Left ventricle myocardium superior (tissue), 1 donor: Measurements from ENCODE around the gene NFE2L1. TPM values are rescaled to one million over a fixed set of nuclear protein-coding genes. Genes with fewer than 3 reads are reported as not detected.

Source experiments
- ATAC-seq: fragments of 200-7000 bp; cut with Tn5 transposase; one replicate; pipeline ENCODE4 v1.9.1; 2020; ENCODE audit warnings: mild to moderate bottlenecking, moderate library complexity
- DNase-seq: peaks from one replicate; pipeline ENCODE4 v3.0.0-alpha.2; 2020
- intact Hi-C: fragments of 100-400 bp; cut with micrococcal nuclease; formaldehyde crosslinking; loops from one replicate; pipeline ENCODE4 v1.11.0; 2022
- total RNA-seq: library from RNA; stranded (reverse); fragmentation: NEBNext Ultra II Directional; extraction: Animal tissue kit (Norgen Biotek cat#: 25700); gene quantifications from one replicate; pipeline ENCODE4 v1.2.1, GENCODE V29; 2021
- donor health status: DM: no; HTN: yes; CAD: no; lungs with severe emphysema.

The NFE2L1 gene
- total RNA-seq, 1 donor from 2014 or later: 886 TPM

- intact Hi-C loops: no loop called here
- DNase-seq: no peak
- no peak for ATAC-seq
These were observed 9.5 kb upstream of the NFE2L1 start for GRCh38 chr17:48038687-48039086.

GRCh38 chr17:48043176-48043575 lies 5.0 kb upstream of the NFE2L1 start:
- ATAC-seq (no peak), DNase-seq (no peak)
- intact Hi-C loops: no loop called here

GRCh38 chr17:48044851-48045250 lies 3.3 kb upstream of the NFE2L1 start:
- intact Hi-C loops: no loop called here
- no peak for ATAC-seq
- no peak for DNase-seq

- DNase-seq (no peak), ATAC-seq (no peak)
- intact Hi-C loops: no loop called here
These were observed 2.7 kb upstream of the NFE2L1 start for GRCh38 chr17:48045316-48046001.

- DNase-seq: no peak
- intact Hi-C loops: no loop called here
- no peak for ATAC-seq
These were observed 1.9 kb upstream of the NFE2L1 start for GRCh38 chr17:48046296-48046695.

- ATAC-seq (no peak), DNase-seq (no peak)
- intact Hi-C loops: no loop called here
These were observed 932 bp upstream of the NFE2L1 start for GRCh38 chr17:48047113-48047740.

GRCh38 chr17:48048384-48049126 lies 396 bp downstream of the NFE2L1 start:
- DNase-seq: peak; percentile 95
- ATAC-seq: peak; percentile 72
- intact Hi-C loops: no loop called here

- peak; percentile 57 for DNase-seq
- no peak for ATAC-seq
- intact Hi-C loops: no loop called here
These were observed 3.1 kb downstream of the NFE2L1 start for GRCh38 chr17:48051283-48051682.

GRCh38 chr17:48051706-48052486 lies 3.7 kb downstream of the NFE2L1 start:
- DNase-seq (peak; percentile 77), ATAC-seq (peak; percentile 36)
- intact Hi-C loops: no loop called here

- ATAC-seq: peak; percentile 57
- intact Hi-C loops: no loop called here
These were observed 5.0 kb downstream of the NFE2L1 start for GRCh38 chr17:48052956-48053757.

GRCh38 chr17:48053758-48054237 lies 5.6 kb downstream of the NFE2L1 start:
- no peak for ATAC-seq
- no peak for DNase-seq
- intact Hi-C loops: no loop called here

More at GRCh38 chr17:48052956-48053757, 5.0 kb downstream of the NFE2L1 start:
- DNase-seq: peak; percentile 90

- peak; percentile 54 for ATAC-seq
- intact Hi-C loops: no loop called here
- peak; percentile 85 for DNase-seq
These were observed 6.4 kb downstream of the NFE2L1 start for GRCh38 chr17:48054238-48055185.

- ATAC-seq (no peak), DNase-seq (no peak)
- intact Hi-C loops: no loop called here
These were observed 7.5 kb downstream of the NFE2L1 start for GRCh38 chr17:48055531-48056245.

- no peak for DNase-seq
- intact Hi-C loops: no loop called here
- ATAC-seq: no peak
These were observed 8.1 kb downstream of the NFE2L1 start for GRCh38 chr17:48056246-48056745.

GRCh38 chr17:48056879-48057278 lies 8.7 kb downstream of the NFE2L1 start:
- intact Hi-C loops: no loop called here
- DNase-seq: no peak
- no peak for ATAC-seq

- intact Hi-C loops: no loop called here
- no peak for ATAC-seq
- DNase-seq: no peak
These were observed 9.5 kb downstream of the NFE2L1 start for GRCh38 chr17:48057626-48058025.
